ENCODE results near the gene ACY1. TPM values are rescaled to one million over a fixed set of nuclear protein-coding genes. Genes with fewer than 3 reads are reported as not detected.
"Not testable (repeated sequence)": the region's sequence is repeated elsewhere in the genome, so short reads cannot be mapped to it uniquely, and the experiment has no call there.

ACY1 gene
- total and polyA plus RNA-seq, 4 donors = 69.5 to 274 (median 238) TPM

DNA sequence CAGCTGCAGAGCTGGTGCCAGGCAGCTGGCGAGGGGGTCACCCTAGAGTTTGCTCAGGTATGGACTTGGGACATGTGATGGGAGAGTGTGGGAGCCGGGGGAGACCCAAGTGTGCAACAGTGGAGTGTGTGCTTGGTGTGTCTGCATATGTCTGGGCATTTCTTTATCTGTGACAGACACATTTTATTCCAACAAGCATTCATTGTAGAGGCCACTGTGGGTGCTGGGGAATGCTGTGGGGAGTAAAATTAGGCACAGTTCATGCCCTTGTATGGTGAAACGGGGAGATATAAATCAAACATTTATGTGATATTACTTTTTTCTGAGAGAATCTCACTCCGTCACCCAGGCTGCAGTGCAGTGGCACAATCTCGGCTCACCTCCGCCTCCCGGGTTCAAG lies 4.2 kb downstream of the ACY1 start:
- no peak for DNase-seq (ENCODE audit: low spot score)
- Histone ChIP-seq H3K36me3 (ENCODE audit: control insufficient read depth in 4 of 4, insufficient read depth in 3 of 4, low read depth in 1 of 4, low read length in 3 of 4) (peaks cover under 1 to 8% (median 5%) of the 10 kb centered on the region in 4 donors), H3K9me3 (ENCODE audit: control insufficient read depth in 4 of 4, low read length in 3 of 4) (no peaks in the 10 kb centered on the region), H3K27ac (ENCODE audit: low read depth in 1 of 2, low read length in 2 of 2) (no peak overlapping the region), H3K27me3 (ENCODE audit: control insufficient read depth in 4 of 4, insufficient read depth in 4 of 4, low read length in 3 of 4) (no peaks in the 10 kb centered on the region), H3K4me3 (ENCODE audit: low read depth in 1 of 3, low read length in 3 of 3) (no peak overlapping the region), H3K9ac (ENCODE audit: low read depth in 1 of 2, low read length in 2 of 2) (no peak overlapping the region), H3K4me1 (ENCODE audit: control insufficient read depth in 4 of 4, insufficient read depth in 4 of 4, low read length in 3 of 4) (peaks cover 5 to 30% (median 19%) of the 10 kb centered on the region in 4 donors)
- no peak for TF ChIP-seq CTCF (IDR thresholded peaks at IDR 0.05; ENCODE audit: low read depth, low read length, missing input control)
- no peak for TF ChIP-seq MAX (IDR thresholded peaks at IDR 0.05)
- no peak for TF ChIP-seq FOXA1 (IDR thresholded peaks at IDR 0.05)
- TF ChIP-seq REST (IDR thresholded peaks at IDR 0.05) = no peak
- TF ChIP-seq JUND (IDR thresholded peaks at IDR 0.05) = no peak
- no peak for TF ChIP-seq ATF3 (IDR thresholded peaks at IDR 0.05)
- TF ChIP-seq, protein P1, sequence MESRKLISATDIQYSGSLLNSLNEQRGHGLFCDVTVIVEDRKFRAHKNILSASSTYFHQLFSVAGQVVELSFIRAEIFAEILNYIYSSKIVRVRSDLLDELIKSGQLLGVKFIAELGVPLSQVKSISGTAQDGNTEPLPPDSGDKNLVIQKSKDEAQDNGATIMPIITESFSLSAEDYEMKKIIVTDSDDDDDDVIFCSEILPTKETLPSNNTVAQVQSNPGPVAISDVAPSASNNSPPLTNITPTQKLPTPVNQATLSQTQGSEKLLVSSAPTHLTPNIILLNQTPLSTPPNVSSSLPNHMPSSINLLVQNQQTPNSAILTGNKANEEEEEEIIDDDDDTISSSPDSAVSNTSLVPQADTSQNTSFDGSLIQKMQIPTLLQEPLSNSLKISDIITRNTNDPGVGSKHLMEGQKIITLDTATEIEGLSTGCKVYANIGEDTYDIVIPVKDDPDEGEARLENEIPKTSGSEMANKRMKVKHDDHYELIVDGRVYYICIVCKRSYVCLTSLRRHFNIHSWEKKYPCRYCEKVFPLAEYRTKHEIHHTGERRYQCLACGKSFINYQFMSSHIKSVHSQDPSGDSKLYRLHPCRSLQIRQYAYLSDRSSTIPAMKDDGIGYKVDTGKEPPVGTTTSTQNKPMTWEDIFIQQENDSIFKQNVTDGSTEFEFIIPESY (IDR thresholded peaks at IDR 0.05) = no peak
- TF ChIP-seq RXRA (IDR thresholded peaks at IDR 0.05) = no peak
- no peak for TF ChIP-seq EGR1 (IDR thresholded peaks at IDR 0.05; ENCODE audit: low read depth in 2 of 2)
- TF ChIP-seq HNF4A (conservative IDR thresholded peaks at IDR 0.05) = no peak
- TF ChIP-seq SP1 (IDR thresholded peaks at IDR 0.05) = no peak
- TF ChIP-seq NR2F2 (IDR thresholded peaks at IDR 0.05) = no peak
- no peak for TF ChIP-seq YY1 (IDR thresholded peaks at IDR 0.05)
- 94% methylated on average over 7 of the region's 7 CpGs for WGBS

- no peaks in the 10 kb centered on the region for H3K9me3 ChIP-seq (ENCODE audit: control insufficient read depth in 4 of 4, low read length in 3 of 4)
- peaks cover 5 to 30% (median 17%) of the 10 kb centered on the region in 4 donors for H3K4me1 ChIP-seq (ENCODE audit: control insufficient read depth in 4 of 4, insufficient read depth in 4 of 4, low read length in 3 of 4)
- H3K4me3 ChIP-seq (ENCODE audit: low read depth in 1 of 3, low read length in 3 of 3) = no peak overlapping the region
- no peak overlapping the region for H3K27ac ChIP-seq (ENCODE audit: low read depth in 1 of 2, low read length in 2 of 2)
- no peak for TF ChIP-seq SP1 (IDR thresholded peaks at IDR 0.05)
- TF ChIP-seq REST (IDR thresholded peaks at IDR 0.05) = no peak
- no peak for TF ChIP-seq TAF1 (conservative IDR thresholded peaks at IDR 0.05)
- TF ChIP-seq RAD21 (IDR thresholded peaks at IDR 0.05) = no peak
- no peak for TF ChIP-seq FOXA2 (IDR thresholded peaks at IDR 0.05)
- WGBS = 84% methylated on average over 15 of the region's 15 CpGs
- H3K27me3 ChIP-seq (ENCODE audit: control insufficient read depth in 4 of 4, insufficient read depth in 4 of 4, low read length in 3 of 4) = no peaks in the 10 kb centered on the region
- DNase-seq (ENCODE audit: low spot score) = no peak
- H3K36me3 ChIP-seq (ENCODE audit: control insufficient read depth in 4 of 4, insufficient read depth in 3 of 4, low read depth in 1 of 4, low read length in 3 of 4) = peaks cover 4 to 12% (median 9%) of the 10 kb centered on the region in 4 donors
- H3K9ac ChIP-seq (ENCODE audit: low read depth in 1 of 2, low read length in 2 of 2) = no peak overlapping the region
These were observed 5.2 kb downstream of the ACY1 start for GRCh38 chr3:51988286-51989146.

GRCh38 chr3:51990501-51990971 lies 7.2 kb downstream of the ACY1 start:
- 84% methylated on average over 38 of the region's 38 CpGs for WGBS
- peaks cover 4 to 27% (median 18%) of the 10 kb centered on the region in 4 donors for H3K4me1 ChIP-seq (ENCODE audit: control insufficient read depth in 4 of 4, insufficient read depth in 4 of 4, low read length in 3 of 4)
- not testable (repeated sequence) for H3K9me3 ChIP-seq (ENCODE audit: control insufficient read depth in 4 of 4, low read length in 3 of 4); H3K4me3 ChIP-seq (ENCODE audit: low read depth in 1 of 3, low read length in 3 of 3); H3K27ac ChIP-seq (ENCODE audit: low read depth in 1 of 2, low read length in 2 of 2); H3K27me3 ChIP-seq (ENCODE audit: control insufficient read depth in 4 of 4, insufficient read depth in 4 of 4, low read length in 3 of 4); H3K9ac ChIP-seq (ENCODE audit: low read depth in 1 of 2, low read length in 2 of 2); DNase-seq (ENCODE audit: low spot score)
- H3K36me3 ChIP-seq (ENCODE audit: control insufficient read depth in 4 of 4, insufficient read depth in 3 of 4, low read depth in 1 of 4, low read length in 3 of 4) = peaks cover 6 to 25% (median 15%) of the 10 kb centered on the region in 4 donors
